ENCODE data around the gene DNAJC2.
A peak's percentile ranks its signal among the peaks of the same experiment; 100 is the strongest.
"Not testable (repeated sequence)": the region's sequence is repeated elsewhere in the genome, so short reads cannot be mapped to it uniquely, and the experiment has no call there.

The DNAJC2 gene

GRCh38 chr7:103341466-103341865, 3.1 kb downstream of the DNAJC2 start:
- DNase-seq, result no peak

GRCh38 chr7:103338864-103339263, 5.7 kb downstream of the DNAJC2 start:
- no peak for DNase-seq

GRCh38 chr7:103336761-103337160, 7.8 kb downstream of the DNAJC2 start:
- no peak for DNase-seq

- no peak for DNase-seq
These were observed 18.8 kb downstream of the DNAJC2 start for GRCh38 chr7:103325744-103326143.

GRCh38 chr7:103317009-103317408, 27.6 kb downstream of the DNAJC2 start:
- DNase-seq, result no peak

GRCh38 chr7:103316380-103316941, 28.1 kb downstream of the DNAJC2 start:
- DNase-seq, result no peak

- DNase-seq, result no peak
These were observed 29.7 kb downstream of the DNAJC2 start for GRCh38 chr7:103314852-103315251.

GRCh38 chr7:103307503-103308231, 36.9 kb downstream of the DNAJC2 start:
- no peak for DNase-seq

- no peak for DNase-seq
These were observed 43.1 kb downstream of the DNAJC2 start for GRCh38 chr7:103301441-103301840.

- DNase-seq, result no peak
These were observed 44.9 kb downstream of the DNAJC2 start for GRCh38 chr7:103299660-103300059.

GRCh38 chr7:103297837-103298179, 46.8 kb downstream of the DNAJC2 start:
- DNase-seq, result no peak

GRCh38 chr7:103296901-103297836, 47.4 kb downstream of the DNAJC2 start, which contains the start of gene PMPCB:
PMPCB (plus strand) TSS chr7:103297435; CDS start chr7:103297460, 25 bp downstream.
- peak; percentile 95 to 97 for DNase-seq

GRCh38 chr7:103293526-103293925, 51.0 kb downstream of the DNAJC2 start:
- no peak for DNase-seq

GRCh38 chr7:103292122-103292521, 52.4 kb downstream of the DNAJC2 start:
- DNase-seq, result no peak

- DNase-seq, result not testable (repeated sequence)
These were observed 61.7 kb downstream of the DNAJC2 start for GRCh38 chr7:103282802-103283427.

GRCh38 chr7:103280803-103281155, 63.8 kb downstream of the DNAJC2 start:
- peak; percentile 10 to 11 for DNase-seq

- peak; percentile 73 to 76 for DNase-seq
These were observed 64.4 kb downstream of the DNAJC2 start for GRCh38 chr7:103279963-103280802.

GRCh38 chr7:103279636-103279962, 65.0 kb downstream of the DNAJC2 start:
- peak in 1 of 2 donors; percentile 25 for DNase-seq

- not testable (repeated sequence) for DNase-seq
These were observed 66.4 kb downstream of the DNAJC2 start for GRCh38 chr7:103278195-103278594.

- DNase-seq, result not testable (repeated sequence)
These were observed 69.7 kb downstream of the DNAJC2 start for GRCh38 chr7:103274867-103275266.

- not testable (repeated sequence) for DNase-seq
These were observed 71.2 kb downstream of the DNAJC2 start for GRCh38 chr7:103273374-103273773.

- DNase-seq, result not testable (repeated sequence)
These were observed 78.3 kb downstream of the DNAJC2 start for GRCh38 chr7:103266229-103266628.
